HL-60/S4 treated with retinoic acid at 250 ng/mL for 4 days and 3 days (cell line): ENCODE results near the gene CRB2.
"Not testable (repeated sequence)": the region's sequence is repeated elsewhere in the genome, so short reads cannot be mapped to it uniquely, and the experiment has no call there.

Experiments
- in situ Hi-C: fragments of 300-500 bp; cut with MboI; formaldehyde crosslinking; loops from 2 replicates; pipeline ENCODE4 v1.7.0; 2022; ENCODE audit warnings: low sequenced_read_pairs

CRB2 gene

DNA sequence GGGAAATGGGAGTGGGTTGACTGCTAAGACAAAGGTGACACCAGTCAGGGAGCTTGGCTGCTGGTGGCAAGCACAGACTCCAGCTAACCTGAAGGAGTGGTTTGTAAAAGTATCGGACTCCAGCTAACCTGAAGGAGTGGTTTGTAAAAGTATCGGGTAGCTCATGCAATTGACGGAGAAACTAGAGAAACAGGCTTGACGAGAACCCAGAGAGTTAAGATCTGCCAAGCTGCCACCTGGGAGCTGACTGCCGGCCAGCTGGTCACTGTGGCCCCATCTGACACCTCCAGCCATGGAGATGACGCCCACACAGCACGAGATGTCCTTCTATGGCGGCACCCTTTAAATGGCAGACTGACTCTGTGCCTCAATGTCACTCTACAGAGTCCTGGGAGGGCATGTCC is 28.3 kb upstream of the CRB2 start:
- in situ Hi-C loops, result no loop called here

DNA sequence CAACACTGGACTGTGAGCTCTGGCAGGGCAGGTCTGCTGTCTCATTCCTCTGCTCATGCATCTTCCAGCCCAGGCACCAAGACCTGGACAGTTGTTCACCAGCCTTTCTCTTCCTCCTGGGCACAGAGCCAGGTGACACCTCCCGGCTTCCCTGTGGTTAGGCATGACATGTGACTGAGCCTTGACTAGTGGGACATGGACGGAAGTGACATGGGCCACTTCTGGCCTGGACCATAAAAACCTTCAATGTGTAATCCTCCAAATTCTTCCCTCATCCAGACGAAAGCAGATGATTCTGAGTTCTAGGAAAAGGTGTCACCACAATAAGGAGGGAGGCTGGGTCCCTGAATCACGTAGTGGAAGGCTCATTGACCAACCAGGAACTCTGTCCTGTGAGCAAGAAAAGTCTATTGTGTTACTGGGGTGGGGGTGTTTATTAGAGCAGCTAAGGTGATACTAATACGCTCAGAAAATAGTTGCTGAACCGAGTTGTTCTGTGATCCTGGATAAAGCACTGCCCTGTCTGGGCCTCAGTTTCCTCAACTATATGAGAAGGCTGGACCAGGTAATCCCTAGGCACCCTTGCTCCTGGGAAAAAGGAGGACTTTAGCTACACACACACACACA is 26.6 kb upstream of the CRB2 start:
- in situ Hi-C loops, result no loop called here

DNA sequence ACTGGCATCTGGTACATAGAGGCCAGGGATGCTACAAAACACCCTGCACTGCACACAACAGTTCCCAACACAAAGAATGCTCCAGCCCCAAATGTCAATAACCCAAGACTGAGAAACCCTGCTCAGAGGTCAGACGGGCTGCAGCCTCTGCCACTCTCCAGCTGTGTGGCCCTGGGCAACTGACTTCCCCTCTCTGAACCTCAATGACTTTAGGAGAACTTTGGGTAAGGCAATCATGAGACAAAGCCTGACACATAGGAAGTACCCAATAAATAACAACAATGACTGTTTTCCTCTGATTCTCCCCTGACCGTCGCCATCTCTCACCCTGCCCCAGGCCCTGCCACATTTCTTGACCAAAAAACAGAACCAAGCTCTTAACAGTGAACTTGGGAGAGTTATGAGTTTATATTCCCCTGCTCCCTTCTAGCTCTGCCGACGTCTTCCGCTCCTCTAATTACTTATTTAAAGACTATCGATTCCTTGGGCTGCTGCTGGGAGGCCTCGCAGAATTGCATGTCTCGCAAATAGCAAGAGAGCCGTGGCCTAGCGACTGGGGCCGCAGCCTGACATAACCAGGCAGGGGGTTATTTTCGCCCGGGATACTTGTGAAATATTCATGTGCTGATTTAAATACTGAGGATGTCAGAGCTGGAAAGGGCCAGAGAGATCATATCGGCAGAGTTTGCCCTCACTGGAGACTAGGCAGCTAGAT is 24.5 kb upstream of the CRB2 start:
- in situ Hi-C loops, result no loop called here

DNA sequence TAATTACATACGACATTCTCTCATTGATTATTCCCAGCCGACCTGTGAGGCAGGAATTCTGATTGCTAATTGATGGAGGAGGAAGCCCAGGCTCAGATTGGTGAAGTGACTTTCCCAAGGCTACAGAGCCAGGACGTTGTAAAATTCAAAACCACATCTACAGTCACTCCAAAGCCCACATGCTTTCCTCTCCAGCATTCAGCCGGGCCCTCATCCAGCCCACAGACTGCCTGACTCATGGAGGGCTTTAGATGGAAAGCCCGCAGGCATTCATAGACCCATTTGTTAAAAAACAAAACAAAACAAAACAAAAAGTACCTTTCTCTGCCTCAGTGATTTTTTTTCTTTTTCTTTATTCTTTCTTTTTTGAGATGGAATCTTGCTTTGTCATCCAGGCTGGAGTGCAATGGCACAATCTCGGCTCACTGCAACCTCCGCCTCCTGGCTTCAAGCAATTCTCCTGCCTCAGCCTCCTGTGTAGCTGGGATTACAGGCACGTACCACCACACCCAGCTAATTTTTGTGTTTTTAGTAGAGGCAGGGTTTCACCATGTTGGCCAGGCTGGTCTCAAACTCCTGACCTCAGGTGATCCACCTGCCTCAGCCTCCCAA is 22.8 kb upstream of the CRB2 start:
- in situ Hi-C loops, result not testable (repeated sequence)

DNA sequence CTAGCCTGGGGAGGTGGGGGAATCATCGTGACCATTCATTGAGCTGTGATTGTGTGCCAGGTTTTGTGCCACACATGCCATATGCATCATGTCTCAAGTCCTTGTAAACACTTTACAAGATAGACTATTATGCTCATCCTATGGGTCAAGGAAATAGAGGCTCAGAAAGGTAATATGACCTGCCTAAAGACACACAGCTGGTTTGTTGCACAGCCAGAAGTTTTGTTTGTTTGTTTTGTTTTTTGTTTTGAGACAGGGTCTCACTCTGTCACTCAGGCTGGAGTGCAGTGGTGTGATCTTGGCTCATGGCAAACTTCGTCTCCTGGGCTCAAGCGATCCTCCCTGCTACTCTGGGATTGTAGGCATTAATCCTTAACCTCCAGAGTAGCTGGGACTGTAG is 21.4 kb upstream of the CRB2 start:
- in situ Hi-C loops, result no loop called here

DNA sequence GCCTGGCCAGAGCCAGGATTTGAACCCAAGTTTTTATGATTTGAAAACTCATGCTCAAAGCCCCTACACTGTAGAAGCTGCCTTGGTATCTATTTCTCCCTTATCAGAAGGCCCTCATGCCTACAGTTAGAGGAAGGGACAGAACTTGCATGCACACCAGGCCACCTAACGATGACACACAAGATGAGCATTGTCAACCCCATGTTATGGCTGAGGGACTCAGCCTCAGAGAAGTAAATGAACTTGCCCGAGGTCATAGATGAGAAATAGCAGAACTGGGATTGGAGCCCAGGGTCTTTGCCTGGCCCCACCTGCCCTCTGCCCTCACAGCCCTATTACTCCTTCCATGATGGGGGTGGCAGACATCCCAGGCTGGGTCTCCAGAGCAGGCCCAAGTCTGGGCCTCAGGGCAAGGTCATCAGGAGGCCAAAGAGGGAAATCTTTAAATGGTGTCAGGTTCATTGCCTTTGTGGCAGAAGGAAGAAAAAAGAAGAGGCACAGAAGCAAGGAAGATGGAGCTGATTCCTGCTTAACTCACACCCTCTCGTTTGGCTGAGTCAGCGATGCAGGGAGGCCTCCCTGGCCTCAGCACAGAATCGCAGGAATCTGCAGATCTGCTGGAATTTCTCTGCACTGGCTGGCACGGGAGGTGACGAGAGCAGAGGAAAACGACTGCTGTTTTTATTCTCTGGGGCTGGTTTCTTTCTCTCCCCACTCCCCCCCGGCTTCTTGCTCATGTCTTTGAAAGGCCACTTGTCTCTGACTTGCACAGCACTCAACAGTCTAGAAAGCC is 20.6 kb upstream of the CRB2 start:
- in situ Hi-C loops, result no loop called here

DNA sequence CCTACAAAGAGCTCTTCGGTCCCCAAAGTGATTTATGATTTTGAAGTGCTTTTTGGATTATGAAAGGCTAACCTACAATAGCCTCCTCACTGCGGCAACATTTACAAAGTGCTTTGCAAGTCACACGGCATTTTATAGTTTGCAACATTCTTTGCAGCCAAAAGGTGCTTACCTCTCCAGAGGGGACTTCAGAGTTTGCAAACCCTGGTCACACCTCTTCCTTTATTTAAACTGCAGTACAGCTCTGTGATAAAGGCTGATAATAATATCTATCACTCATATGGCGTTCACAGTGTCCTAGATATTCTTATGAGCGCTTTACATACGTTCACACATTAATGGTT is 20.0 kb upstream of the CRB2 start:
- in situ Hi-C loops, result no loop called here

DNA sequence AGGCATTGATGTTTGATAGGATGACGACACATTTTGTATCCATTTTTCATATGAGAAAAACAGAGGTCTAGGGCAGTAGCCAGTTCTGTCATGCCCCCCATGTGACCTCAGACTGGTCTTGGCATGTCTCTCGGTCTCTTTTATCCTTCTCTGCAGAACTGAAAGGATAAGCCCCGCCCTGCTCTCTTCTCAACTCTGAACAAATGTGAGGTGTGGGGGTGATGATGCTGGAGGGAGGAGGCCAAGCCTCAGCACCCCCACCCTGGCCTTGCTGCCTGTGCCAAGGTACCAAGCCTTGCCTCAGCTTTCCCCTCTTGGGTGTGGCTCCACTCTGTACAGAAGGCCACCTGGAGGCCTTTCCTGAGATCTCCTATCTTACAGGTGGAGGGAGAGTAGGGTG is 19.5 kb upstream of the CRB2 start:
- in situ Hi-C loops, result no loop called here

DNA sequence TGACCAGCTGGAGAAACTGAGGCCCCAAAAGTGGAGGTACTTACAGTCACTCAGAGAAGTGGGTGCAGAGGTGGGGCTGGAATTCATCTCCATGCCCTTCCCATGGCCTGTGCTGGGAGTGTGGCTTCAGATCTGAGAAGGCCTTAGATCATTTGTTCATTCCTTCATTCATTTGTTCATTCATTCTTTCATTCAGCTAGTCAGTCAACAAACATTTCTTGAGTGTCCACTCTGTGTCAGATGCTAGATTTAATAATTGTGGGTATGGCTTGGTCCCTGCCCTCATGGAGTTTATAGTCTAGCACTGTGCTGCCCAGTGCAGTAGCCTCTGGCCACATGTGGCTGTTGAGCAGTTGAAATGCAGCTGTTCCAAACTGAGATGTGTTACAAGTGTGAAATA is 19.0 kb upstream of the CRB2 start:
- in situ Hi-C loops, result no loop called here

DNA sequence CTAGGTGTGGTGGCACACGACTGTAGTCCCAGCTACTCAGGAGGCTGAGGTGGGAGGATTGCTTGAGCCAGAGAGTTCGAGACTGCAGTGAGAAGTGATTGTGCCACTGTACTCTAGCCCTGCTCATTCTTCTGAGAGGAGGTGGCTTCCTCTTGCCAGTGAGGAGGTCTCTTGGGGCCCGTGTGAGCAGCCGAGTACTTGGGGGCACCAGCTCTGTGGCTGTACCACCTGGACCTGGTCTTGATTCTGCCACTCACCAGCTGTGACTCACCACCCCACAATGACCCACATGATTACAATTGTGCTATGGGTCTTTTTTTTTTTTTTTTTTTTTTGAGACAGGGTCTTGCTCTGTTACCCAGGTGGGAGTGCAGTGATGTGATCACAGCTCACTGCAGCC is 18.0 kb upstream of the CRB2 start:
- in situ Hi-C loops, result no loop called here

DNA sequence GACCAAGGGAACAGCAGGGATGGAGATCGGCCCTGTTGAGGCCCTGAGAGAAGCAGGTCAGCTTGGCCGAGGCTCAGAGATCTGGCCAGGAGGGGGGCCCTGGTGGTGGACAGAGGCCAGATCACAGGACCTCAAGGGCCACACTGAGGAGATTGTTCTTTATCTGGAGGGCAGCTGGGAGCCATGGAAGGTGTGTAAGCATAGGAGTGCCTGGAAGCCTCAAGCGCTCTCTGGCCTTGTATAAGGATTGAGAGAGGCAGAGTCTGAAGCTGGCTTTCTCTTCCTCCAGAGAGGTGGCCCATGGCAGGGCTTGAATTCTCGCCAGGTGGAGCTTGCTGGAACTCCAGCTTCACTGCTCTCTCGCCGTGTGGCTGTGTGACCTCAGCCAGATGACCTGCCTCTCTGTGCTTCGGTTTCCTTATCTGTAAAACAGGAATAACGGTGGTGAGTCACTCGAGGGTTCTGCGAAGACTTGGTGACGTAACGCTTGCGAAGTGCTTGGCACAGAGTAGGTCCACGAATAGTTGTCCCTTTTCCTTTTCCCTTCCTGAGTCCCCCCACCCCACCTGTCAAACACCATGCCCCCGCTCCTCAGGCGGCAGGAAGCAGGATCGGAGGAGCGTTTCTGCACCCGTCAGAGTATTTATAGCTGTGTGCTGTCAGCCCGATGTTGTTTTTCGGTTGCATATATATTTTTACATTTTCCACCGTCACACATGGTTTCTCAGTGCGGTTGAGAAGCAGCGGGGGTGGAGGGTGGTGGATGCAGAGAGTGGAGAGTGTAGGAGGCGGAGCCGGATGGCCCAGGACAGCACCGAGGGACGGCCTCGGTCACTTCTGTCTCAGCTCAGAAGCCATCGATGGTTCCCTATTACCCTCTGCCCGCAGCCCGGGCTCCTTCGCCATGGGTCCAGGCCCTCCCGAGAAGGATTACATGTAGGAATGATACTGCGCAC is 17.0 kb upstream of the CRB2 start:
- in situ Hi-C loops, result no loop called here

DNA sequence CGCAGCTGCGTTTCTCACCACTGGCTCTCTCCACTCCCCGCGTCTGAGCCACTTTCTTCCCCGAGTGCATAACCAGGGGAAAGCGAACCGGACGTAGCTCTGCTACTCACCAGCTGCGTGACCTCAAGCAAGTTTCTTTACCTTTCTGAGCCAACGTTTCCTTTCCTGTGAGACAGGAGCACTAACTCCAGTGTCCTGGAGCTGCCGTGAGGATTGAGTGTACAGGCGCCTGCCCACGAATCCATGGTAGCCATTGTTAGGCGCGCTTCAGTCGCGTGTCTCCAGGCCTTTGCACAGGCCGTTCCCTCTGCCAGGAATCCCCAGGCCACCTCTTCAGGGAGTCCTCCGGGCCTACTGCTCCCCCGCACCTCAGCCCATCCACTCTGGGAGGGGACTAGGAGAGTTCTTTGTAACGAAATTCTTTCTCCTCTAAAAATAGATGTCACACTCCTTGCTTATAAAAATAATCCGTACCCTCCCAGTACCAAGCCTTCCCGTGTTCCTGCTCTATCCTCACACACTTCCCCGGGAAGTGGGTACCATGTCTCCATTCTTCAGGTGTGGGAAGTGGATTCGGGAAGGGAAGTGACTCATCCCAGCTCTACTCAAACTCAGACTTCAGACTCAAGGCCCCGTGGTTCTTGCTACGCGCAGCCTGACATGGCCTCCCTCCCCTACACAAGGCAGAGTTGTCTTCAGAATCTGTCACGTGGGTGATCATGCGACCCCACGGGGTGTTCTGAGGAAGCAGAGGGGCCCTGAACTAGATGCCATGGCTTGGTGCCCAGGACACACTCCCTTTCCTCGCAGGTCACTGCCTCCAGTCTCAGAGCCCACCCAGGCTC is 16.1 kb upstream of the CRB2 start:
- in situ Hi-C loops, result loop anchor here (10.0 kb wide), 1 partner anchor 255 kb away; no protein-coding TSS in a partner anchor

DNA sequence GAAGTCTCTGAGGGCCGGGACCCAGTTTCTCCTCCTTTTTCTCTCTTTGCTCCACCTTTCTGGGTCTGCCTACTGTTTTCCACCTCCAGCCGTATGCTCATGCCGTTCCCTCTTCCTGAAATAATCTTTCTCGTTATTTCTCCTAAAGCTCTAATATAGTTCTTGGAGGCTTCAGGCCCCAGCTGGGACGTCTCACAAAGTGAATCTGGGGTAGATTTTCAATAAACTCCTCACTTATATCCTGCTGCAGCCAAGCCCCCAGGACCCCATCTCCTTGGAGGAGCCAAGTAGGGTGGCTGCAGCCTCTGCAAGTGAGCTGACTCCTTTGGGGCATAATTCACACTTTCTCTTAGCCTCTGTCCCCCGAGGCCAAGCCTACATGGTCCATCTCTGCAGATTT is 14.2 kb upstream of the CRB2 start:
- in situ Hi-C loops, result loop anchor here (10.0 kb wide), 1 partner anchor 257 kb away; no protein-coding TSS in a partner anchor

DNA sequence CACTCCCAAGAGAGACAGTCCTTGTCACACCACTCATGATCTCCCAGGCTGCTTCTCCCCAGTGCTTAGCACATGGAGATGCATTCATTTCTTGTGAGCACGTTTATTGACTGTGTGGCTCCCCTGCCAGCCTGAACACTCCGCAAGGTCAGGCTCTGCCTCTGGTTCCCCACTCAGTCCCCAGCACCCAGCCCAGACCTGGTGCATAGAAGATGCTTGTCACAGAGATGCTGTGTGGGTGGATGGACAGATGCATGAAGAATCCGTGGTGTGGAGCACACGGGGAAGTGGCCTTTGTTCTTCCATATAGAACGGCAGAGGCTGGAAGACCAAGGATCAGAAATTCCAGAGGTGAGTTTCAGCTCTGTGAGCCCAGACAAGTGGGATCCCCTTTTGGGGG is 13.8 kb upstream of the CRB2 start:
- in situ Hi-C loops, result loop anchor here (10.0 kb wide), 1 partner anchor 257 kb away; no protein-coding TSS in a partner anchor

DNA sequence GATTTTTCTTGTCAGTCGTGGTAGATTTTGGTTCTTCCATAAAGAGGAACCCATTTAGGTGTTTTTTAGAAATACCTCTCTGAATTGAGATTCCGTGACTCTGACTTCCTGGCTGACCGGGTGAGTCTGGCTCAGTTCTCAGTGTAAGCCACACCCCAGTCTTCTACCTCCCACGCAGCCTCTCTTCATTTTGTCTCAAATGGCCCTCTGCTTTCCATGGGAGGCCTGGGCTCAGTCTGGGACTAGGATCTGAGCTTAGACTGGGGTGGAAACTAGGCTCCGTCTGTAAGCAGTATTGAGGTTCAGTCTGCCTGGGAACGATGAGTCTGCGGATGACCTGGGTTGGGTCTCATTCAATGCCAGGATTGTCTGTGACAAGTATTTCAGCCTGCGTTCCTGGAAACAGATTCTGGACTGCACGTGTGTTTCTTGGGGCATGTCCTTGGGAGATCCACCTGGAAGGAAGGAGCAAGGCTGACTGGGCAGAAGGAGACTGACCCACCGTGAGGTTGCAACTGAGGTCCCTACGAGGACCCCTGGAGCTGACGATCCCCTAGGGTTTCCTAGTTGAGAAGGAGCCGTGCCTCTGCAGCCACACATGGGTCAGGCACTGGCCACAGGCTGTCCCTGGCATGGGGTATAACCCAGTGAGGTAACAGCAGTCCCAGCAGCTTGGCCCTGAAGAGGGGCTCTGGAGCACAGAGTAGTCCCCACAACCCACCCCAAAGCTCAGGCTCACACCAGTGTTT is 12.4 kb upstream of the CRB2 start:
- in situ Hi-C loops, result loop anchor here (10.0 kb wide), 1 partner anchor 259 kb away; no protein-coding TSS in a partner anchor

DNA sequence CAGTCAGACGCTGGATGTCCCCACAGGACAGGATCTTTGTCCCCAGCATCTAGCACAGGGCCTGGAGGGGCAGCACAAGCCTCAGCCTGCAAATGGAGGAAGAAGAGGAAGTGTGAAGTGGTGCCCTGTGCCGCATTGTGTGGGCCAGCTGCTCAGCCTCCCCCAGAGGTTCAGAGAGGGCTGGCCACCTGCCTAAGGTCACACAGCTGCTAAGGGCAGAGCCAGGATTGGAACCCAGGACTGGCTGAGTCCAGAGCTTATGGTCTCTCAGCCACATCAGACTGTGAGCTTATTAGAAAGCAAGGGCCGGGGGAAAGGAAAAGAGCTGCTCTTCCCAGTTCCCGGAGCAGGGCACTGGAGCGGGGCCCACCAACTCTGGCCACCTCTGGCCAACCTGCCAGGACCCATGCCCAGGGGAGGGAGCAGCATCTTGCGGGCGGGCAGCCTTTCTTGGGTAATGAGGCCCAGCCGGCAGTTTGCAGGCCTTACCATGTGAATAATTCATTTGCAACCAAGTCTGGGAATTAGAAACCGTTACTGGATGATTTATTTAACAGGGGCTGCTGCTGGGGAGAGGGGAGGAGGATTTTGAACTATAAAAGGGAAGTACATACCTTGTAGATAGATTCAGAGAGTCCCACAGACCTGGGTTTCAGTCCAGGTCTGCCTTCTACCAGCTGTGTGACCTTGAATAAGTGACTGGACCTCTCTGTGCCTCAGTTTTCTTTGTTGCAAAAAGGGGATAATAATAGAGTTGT is 11.6 kb upstream of the CRB2 start:
- in situ Hi-C loops, result loop anchor here (10.0 kb wide), 1 partner anchor 260 kb away; no protein-coding TSS in a partner anchor

DNA sequence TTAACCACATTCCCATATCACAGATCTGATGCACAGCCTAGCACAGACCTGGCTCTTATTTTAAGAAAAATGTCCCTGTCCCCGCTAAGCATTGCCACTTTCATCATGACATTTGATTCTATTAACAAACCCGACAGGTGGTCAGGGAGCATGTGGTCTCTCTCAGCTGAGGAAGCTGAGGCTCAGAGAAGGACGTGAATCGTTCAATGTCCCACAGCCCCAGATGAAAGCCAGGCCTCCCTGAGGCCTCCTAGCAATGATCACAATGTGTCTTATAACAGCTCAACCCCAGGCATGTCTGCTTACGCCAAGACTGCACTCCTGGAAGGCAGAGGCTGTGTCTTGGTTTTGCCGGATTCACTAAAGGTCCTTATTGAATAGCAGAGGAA is 10.4 kb upstream of the CRB2 start:
- in situ Hi-C loops, result loop anchor here (10.0 kb wide), 1 partner anchor 261 kb away; no protein-coding TSS in a partner anchor

DNA sequence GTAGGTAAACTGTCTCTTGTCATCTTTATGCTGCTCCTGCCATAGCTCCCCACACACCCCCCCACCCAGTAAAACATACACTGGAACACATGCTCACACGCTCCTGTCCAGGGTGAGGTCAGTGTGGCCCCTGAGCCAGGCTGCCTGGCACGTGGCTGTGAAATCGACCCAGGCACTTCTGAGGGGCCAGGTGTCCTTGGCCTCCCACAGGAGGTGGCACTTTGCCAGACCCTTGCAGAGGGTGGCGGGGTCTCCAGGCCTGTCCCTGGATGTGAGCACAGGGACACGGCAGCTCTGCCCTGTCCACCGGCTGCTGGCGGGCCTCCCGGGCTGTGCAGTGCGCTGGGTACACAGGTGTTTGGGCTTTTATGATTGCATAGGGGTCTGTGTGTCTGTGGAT is 10.0 kb upstream of the CRB2 start:
- in situ Hi-C loops, result loop anchor here (10.0 kb wide), 1 partner anchor 261 kb away; no protein-coding TSS in a partner anchor
